H1 (cell line): ENCODE measurements around the gene ST3GAL2. TPM values are rescaled to one million over a fixed set of nuclear protein-coding genes. Genes with fewer than 3 reads are reported as not detected.

Experiments used
- CTCF ChIA-PET: fragments of 300-600 bp; sonication (Branson Sonifier 250); formaldehyde crosslinking; loops from one replicate; lab custom pipeline; 2021; ENCODE audit not compliant: partially characterized antibody; lab: Charles Lee
- POLR2A ChIA-PET: fragments of 300-600 bp; sonication (Branson Sonifier 250); formaldehyde crosslinking; loops from one replicate; lab custom pipeline; 2021; ENCODE audit warnings: inconsistent platforms; ENCODE audit not compliant: partially characterized antibody; lab: Charles Lee
- DNase-seq, 2 experiments: peaks; one replicate each; pipeline versions ENCODE4 v3.0.0 to v3.0.0-alpha.2; 2010 to 2022; ENCODE audit warnings: low spot score in 2 of 2, low read depth in 1 of 2, mixed read lengths in 1 of 2
- FAIRE-seq: peaks from 2 replicates; lab custom pipeline; 2011; peaks lifted over from hg19 to GRCh38; lab: Jason Lieb, UNC
- H2AFZ ChIP-seq: 2 replicates; pipeline ENCODE4 v1.8.1; 2012; ENCODE audit warnings: low read length, inconsistent platforms
- H2AK5ac ChIP-seq: 2 replicates; pipeline ENCODE4 v1.6.1; 2013; ENCODE audit warnings: low read depth, low read length
- H2BK120ac ChIP-seq: replicated peaks from 2 replicates; pipeline ENCODE3; 2013; ENCODE audit warnings: low read depth, low read length, inconsistent platforms
- H2BK12ac ChIP-seq: 2 replicates; pipeline ENCODE4 v1.6.1; 2013; ENCODE audit warnings: low read depth, low read length
- H2BK15ac ChIP-seq: 2 replicates; pipeline ENCODE4 v1.6.1; 2013; ENCODE audit warnings: low read length
- H2BK20ac ChIP-seq: 2 replicates; pipeline ENCODE4 v1.6.1; 2013; ENCODE audit warnings: low read length
- H2BK5ac ChIP-seq: 2 replicates; pipeline ENCODE4 v1.6.1; 2013; ENCODE audit warnings: low read depth, low read length
- H3K14ac ChIP-seq: 2 replicates; pipeline ENCODE4 v1.6.1; 2013; ENCODE audit warnings: inconsistent platforms; ENCODE audit not compliant: insufficient read length
- H3K18ac ChIP-seq: 2 replicates; pipeline ENCODE4 v1.6.1; 2013; ENCODE audit warnings: low read length; ENCODE audit errors: extremely low read depth
- H3K23ac ChIP-seq: 2 replicates; pipeline ENCODE4 v1.6.1; 2013; ENCODE audit warnings: inconsistent platforms; ENCODE audit not compliant: insufficient read length
- H3K23me2 ChIP-seq: 2 replicates; pipeline ENCODE4 v1.6.1; 2013; ENCODE audit warnings: low read depth, low read length
- H3K27ac ChIP-seq: 2 replicates; pipeline ENCODE4 v1.6.1; 2011; ENCODE audit warnings: low read depth, low read length, inconsistent platforms
- H3K27me3 ChIP-seq, 4 experiments: replicated peaks in 1 of 4; 1 replicate in 1 of 4; 2 replicates in 3 of 4; pipeline versions ENCODE4 v1.6.1 to v1.8.1; 2011 to 2013; ENCODE audit warnings: low read length in 3 of 4, mild to moderate bottlenecking in 3 of 4, inconsistent platforms in 2 of 4, mixed read lengths in 2 of 4, moderate library complexity in 1 of 4; ENCODE audit not compliant: control insufficient read depth in 3 of 4, insufficient read depth in 3 of 4; ENCODE audit errors: extremely low read depth in 1 of 4
- H3K36me3 ChIP-seq, 4 experiments: 2 replicates each; pipeline versions ENCODE4 v1.6.1 to v1.8.1; 2011 to 2013; ENCODE audit warnings: mild to moderate bottlenecking in 4 of 4, low read length in 3 of 4, moderate library complexity in 2 of 4, control low read depth in 1 of 4, inconsistent platforms in 1 of 4; ENCODE audit not compliant: insufficient read depth in 4 of 4, control insufficient read depth in 2 of 4
- H3K4ac ChIP-seq: replicated peaks from 2 replicates; pipeline ENCODE3; 2013; ENCODE audit warnings: low read length, low read depth, mixed read lengths, inconsistent platforms; ENCODE audit not compliant: insufficient read length
- H3K4me1 ChIP-seq, 4 experiments: replicated peaks in 1 of 4; 1 replicate in 1 of 4; 2 replicates in 3 of 4; pipeline versions ENCODE4 v1.6.1 to v1.8.1; 2011 to 2013; ENCODE audit warnings: low read length in 3 of 4, inconsistent platforms in 2 of 4, mixed read lengths in 1 of 4; ENCODE audit not compliant: insufficient read depth in 4 of 4, control insufficient read depth in 3 of 4
- H3K4me2 ChIP-seq, 2 experiments: 2 replicates each; pipeline versions ENCODE4 v1.6.1 to v1.8.1; 2011 to 2013; ENCODE audit warnings: low read depth in 2 of 2, low read length in 2 of 2, control low read depth in 1 of 2, inconsistent platforms in 1 of 2, mild to moderate bottlenecking in 1 of 2; ENCODE audit not compliant: insufficient read depth in 1 of 2
- H3K4me3 ChIP-seq, 4 experiments: fragments of 200-600, 300-600 bp in 1 of 4; sonication (generic), shearing (Covaris generic), sonication (Bioruptor Twin) in 1 of 4; 2 replicates each; pipeline versions ENCODE4 v1.5.1 to v1.8.1; 2011 to 2016; ENCODE audit warnings: low read length in 4 of 4, low read depth in 3 of 4, control low read depth in 2 of 4, inconsistent platforms in 2 of 4, mild to moderate bottlenecking in 2 of 4, mixed read lengths in 1 of 4, moderate library complexity in 1 of 4; ENCODE audit not compliant: insufficient read depth in 2 of 4; ENCODE audit errors: extremely low read depth in 1 of 4
- H3K56ac ChIP-seq: replicated peaks from 2 replicates; pipeline ENCODE3; 2013; ENCODE audit warnings: low read depth, mild to moderate bottlenecking, mixed read lengths, low read length, inconsistent platforms; ENCODE audit not compliant: insufficient read length
- H3K79me1 ChIP-seq: 2 replicates; pipeline ENCODE4 v1.6.1; 2013; ENCODE audit warnings: low read depth, low read length, control low read depth
- H3K79me2 ChIP-seq, 2 experiments: 2 replicates each; pipeline versions ENCODE4 v1.6.1 to v1.8.1; 2012 to 2013; ENCODE audit warnings: low read length in 2 of 2, mild to moderate bottlenecking in 2 of 2, inconsistent platforms in 1 of 2; ENCODE audit not compliant: insufficient read depth in 2 of 2, control insufficient read depth in 1 of 2
- H3K9ac ChIP-seq, 4 experiments: replicated peaks in 1 of 4; 1 replicate in 1 of 4; 2 replicates in 3 of 4; pipeline versions ENCODE4 v1.6.1 to v1.8.1; 2011 to 2013; ENCODE audit warnings: low read depth in 3 of 4, low read length in 3 of 4, control low read depth in 2 of 4, mild to moderate bottlenecking in 2 of 4, moderate library complexity in 2 of 4, inconsistent platforms in 1 of 4; ENCODE audit errors: extremely low read depth in 1 of 4
- H3K9me3 ChIP-seq, 2 experiments: 2 replicates each; pipeline versions ENCODE4 v1.6.1 to v1.8.1; 2012 to 2013; ENCODE audit warnings: mild to moderate bottlenecking in 2 of 2, moderate library complexity in 2 of 2, control low read depth in 1 of 2, inconsistent platforms in 1 of 2, low read depth in 1 of 2, low read length in 1 of 2, mixed read lengths in 1 of 2; ENCODE audit not compliant: insufficient read depth in 2 of 2
- H4K20me1 ChIP-seq, 2 experiments: replicated peaks in 1 of 2; 2 replicates each; pipeline versions ENCODE3 to v1.8.1; 2011 to 2013; ENCODE audit warnings: inconsistent platforms in 2 of 2, low read length in 2 of 2, mild to moderate bottlenecking in 1 of 2; ENCODE audit not compliant: insufficient read depth in 2 of 2, control insufficient read depth in 1 of 2
- H4K5ac ChIP-seq: 2 replicates; pipeline ENCODE4 v1.6.1; 2013; ENCODE audit warnings: low read length, low read depth, mixed read lengths, inconsistent platforms; ENCODE audit not compliant: insufficient read length
- H4K8ac ChIP-seq: 2 replicates; pipeline ENCODE4 v1.8.0; 2013; ENCODE audit warnings: mild to moderate bottlenecking, moderate library complexity, low read length, inconsistent platforms; ENCODE audit not compliant: insufficient read depth; ENCODE audit errors: extremely low read depth
- H4K91ac ChIP-seq: replicated peaks from 2 replicates; pipeline ENCODE3; 2013; ENCODE audit warnings: low read length, mixed read lengths, inconsistent platforms; ENCODE audit not compliant: insufficient read length
- BCL11A ChIP-seq, 2 experiments: IDR thresholded peaks; one replicate each; pipeline ENCODE4 v1.6.1; 2011; ENCODE audit warnings: low read depth in 2 of 2, low read length in 2 of 2, mild to moderate bottlenecking in 2 of 2
- EZH2 ChIP-seq: fragments of 200-600 bp; sonication (generic); IDR thresholded peaks from 2 replicates; pipeline ENCODE4 v1.7.1; 2012; ENCODE audit warnings: low read depth, mild to moderate bottlenecking, moderate library complexity, low read length, inconsistent platforms; ENCODE audit not compliant: severe bottlenecking
- RAD21 ChIP-seq, 2 experiments: IDR thresholded peaks in 1 of 2; conservative IDR thresholded peaks in 1 of 2; 2 replicates each; pipeline ENCODE4 v1.6.1; 2011; ENCODE audit warnings: low read depth in 2 of 2, low read length in 2 of 2, improper control_type of control experiment in 1 of 2, inconsistent platforms in 1 of 2, mild to moderate bottlenecking in 1 of 2, moderate library complexity in 1 of 2
- YY1 ChIP-seq: IDR thresholded peaks from 2 replicates; pipeline ENCODE4 v1.6.1; 2011; ENCODE audit warnings: low read depth, mild to moderate bottlenecking, low read length
- WGBS, 2 experiments: shearing (Covaris generic) in 1 of 2; methylation state at CpG; one replicate each; pipeline versions ENCODE4 v1.1.6 to v1.1.7; 2013 to 2015; ENCODE audit warnings: low lambda C conversion rate in 2 of 2, mixed read lengths in 2 of 2, inconsistent platforms in 1 of 2, low coverage in 1 of 2, missing lambda C conversion rate in 1 of 2; ENCODE audit not compliant: insufficient replicate concordance in 2 of 2, insufficient coverage in 1 of 2, insufficient read length in 1 of 2; ENCODE audit errors: extremely low coverage in 1 of 2, missing lambda C conversion rate in 1 of 2; 5-methylcytosine and 5-hydroxymethylcytosine counted together
- polyA plus RNA-seq, 7 experiments: library from polyadenylated mRNA; depleted of rRNA in 3 of 7; stranded (reverse) in 5 of 7; unstranded in 2 of 7; fragments of >200 nt in 5 of 7; fragments of 200-250 nt in 2 of 7; gene quantifications; 1 replicate in 5 of 7; 2 replicates in 1 of 7; 4 replicates in 1 of 7; pipeline versions ENCODE4 v1.2.1 to v1.2.3, GENCODE V29; 2011 to 2013; ENCODE audit warnings: missing spikeins in 2 of 7, mixed read lengths in 2 of 7
- total RNA-seq: library from RNA; stranded (reverse); fragmentation: NEBNext Ultra II Directional; extraction: Animal tissue kit (Norgen Biotek cat#: 25700); gene quantifications from 2 replicates; pipeline ENCODE4 v1.2.1, GENCODE V29; 2021
- TF ChIP-seq, protein P1 (sequence below): IDR thresholded peaks from 2 replicates; pipeline ENCODE4 v1.6.1; 2011; ENCODE audit warnings: low read length, improper control_type of control experiment
- TF ChIP-seq, protein P2 (sequence below): IDR thresholded peaks from 2 replicates; pipeline ENCODE4 v1.6.1; 2012; ENCODE audit warnings: low read length, inconsistent platforms

Gene ST3GAL2
- total and polyA plus RNA-seq, 2 of the 8 experiments (the other 6 are each of a cell fraction or from before 2014, with no cell fraction given): 14.4 to 39.7 TPM

DNA sequence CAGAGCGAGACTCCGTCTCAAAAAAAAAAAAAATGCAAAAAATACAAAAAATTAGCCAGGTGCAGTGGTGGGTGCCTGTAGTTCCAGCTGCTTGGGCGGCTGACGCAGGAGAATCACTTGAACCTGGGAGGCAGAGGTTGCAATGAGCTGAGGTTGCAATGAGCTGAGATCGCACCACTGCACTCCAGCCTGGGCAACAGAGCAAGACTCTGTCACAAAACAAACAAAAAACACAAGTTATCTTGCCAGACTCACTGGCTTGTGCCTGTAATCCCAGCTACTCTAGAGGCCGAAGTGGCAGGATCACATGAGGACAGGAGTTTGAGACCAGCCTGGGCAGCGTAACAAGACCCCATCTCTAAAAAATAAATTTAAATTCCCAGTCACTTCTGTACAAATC, 3.4 kb upstream of the ST3GAL2 start:
- Histone ChIP-seq H3K36me3 (no peaks in the 10 kb centered on the region), H4K20me1 (no peaks in the 10 kb centered on the region), H3K18ac (no peak overlapping the region), H2BK20ac (no peak overlapping the region), H3K23me2 (peaks cover 11% of the 10 kb centered on the region), H4K91ac (no peak overlapping the region), H3K9ac (no peak overlapping the region), H4K5ac (no peak overlapping the region), H3K27me3 (no peaks in the 10 kb centered on the region), H3K4me2 (no peak overlapping the region), H3K9me3 (no peaks in the 10 kb centered on the region), H3K79me1 (0 out of 2 replicates have a peak, but pooled peaks cover 3% of the 10 kb centered on the region), H2BK5ac (no peak overlapping the region), H3K79me2 (peaks cover 0 to 11% of the 10 kb centered on the region in 2 experiments; a peak in 2 of 4 replicates), H4K8ac (no peak overlapping the region), H2BK12ac (no peak overlapping the region), H3K4me1 (peaks cover 0 to 16% (median 11%) of the 10 kb centered on the region in 4 experiments; a peak in 6 of 7 replicates), H2BK120ac (no peak overlapping the region), H2AK5ac (no peak overlapping the region), H3K27ac (no peak overlapping the region), H3K56ac (no peak overlapping the region), H3K4me3 (no peak overlapping the region), H2AFZ (no peak overlapping the region), H2BK15ac (no peak overlapping the region), H3K23ac (no peak overlapping the region), H3K14ac (no peak overlapping the region), H3K4ac (no peak overlapping the region)
- FAIRE-seq: no peak
- WGBS, 2 experiments: 96% methylated on average over 7 of the region's 7 CpGs; no CpG with 5 or more reads in 1 of the 2 experiments
- CTCF ChIA-PET: interaction anchor here (0.6 to 2.6 kb wide), 5 partner anchors 9 to 54 kb away, joined by 3 to 10 read pairs (median 4); no protein-coding TSS in a partner anchor
- DNase-seq: no peak
- TF ChIP-seq EZH2 (no peak), YY1 (no peak), RAD21 (IDR thresholded peaks at IDR 0.05 in 1 of 2, conservative IDR thresholded peaks at IDR 0.05 in 1 of 2; ENCODE audit: low read depth in 2 of 2, low read length in 2 of 2) (no peak), BCL11A (IDR thresholded peaks at IDR 0.05; ENCODE audit: low read depth in 2 of 2, low read length in 2 of 2) (no peak)
- TF ChIP-seq, protein P1, sequence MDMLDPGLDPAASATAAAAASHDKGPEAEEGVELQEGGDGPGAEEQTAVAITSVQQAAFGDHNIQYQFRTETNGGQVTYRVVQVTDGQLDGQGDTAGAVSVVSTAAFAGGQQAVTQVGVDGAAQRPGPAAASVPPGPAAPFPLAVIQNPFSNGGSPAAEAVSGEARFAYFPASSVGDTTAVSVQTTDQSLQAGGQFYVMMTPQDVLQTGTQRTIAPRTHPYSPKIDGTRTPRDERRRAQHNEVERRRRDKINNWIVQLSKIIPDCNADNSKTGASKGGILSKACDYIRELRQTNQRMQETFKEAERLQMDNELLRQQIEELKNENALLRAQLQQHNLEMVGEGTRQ: no peak
- TF ChIP-seq, protein P2, sequence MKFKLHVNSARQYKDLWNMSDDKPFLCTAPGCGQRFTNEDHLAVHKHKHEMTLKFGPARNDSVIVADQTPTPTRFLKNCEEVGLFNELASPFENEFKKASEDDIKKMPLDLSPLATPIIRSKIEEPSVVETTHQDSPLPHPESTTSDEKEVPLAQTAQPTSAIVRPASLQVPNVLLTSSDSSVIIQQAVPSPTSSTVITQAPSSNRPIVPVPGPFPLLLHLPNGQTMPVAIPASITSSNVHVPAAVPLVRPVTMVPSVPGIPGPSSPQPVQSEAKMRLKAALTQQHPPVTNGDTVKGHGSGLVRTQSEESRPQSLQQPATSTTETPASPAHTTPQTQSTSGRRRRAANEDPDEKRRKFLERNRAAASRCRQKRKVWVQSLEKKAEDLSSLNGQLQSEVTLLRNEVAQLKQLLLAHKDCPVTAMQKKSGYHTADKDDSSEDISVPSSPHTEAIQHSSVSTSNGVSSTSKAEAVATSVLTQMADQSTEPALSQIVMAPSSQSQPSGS: no peak
- POLR2A ChIA-PET: interaction anchor here (3.6 kb wide), 1 partner anchor 11 kb away, joined by 18 read pairs; the partner anchor contains the start of gene FCSK
